Left renal pelvis (tissue), 4 donors: Measurements from ENCODE around the gene DLGAP1. TPM values are rescaled to one million over a fixed set of nuclear protein-coding genes. Genes with fewer than 3 reads are reported as not detected.

ENCODE experiments used
- DNase-seq, 4 donors: peaks; one replicate each; pipeline ENCODE4 v3.0.0-alpha.2; 2013; ENCODE audit warnings: low read depth in 4 of 4, low spot score in 3 of 4
- polyA plus RNA-seq, 4 donors: library from polyadenylated mRNA; unstranded; fragments of 120-200 nt; gene quantifications; one replicate each; pipeline ENCODE4 v1.2.1, GENCODE V29; 2013; ENCODE audit not compliant: insufficient read length in 4 of 4

Gene DLGAP1
- polyA plus RNA-seq, 4 donors = 4.1 to 6.8 (median 4.5) TPM

GRCh38 chr18:3675446-3675845, 779.7 kb downstream of the DLGAP1 start:
- DNase-seq = no peak

GRCh38 chr18:3671176-3671575, 783.9 kb downstream of the DLGAP1 start:
- DNase-seq = no peak

GRCh38 chr18:3669376-3669775, 785.7 kb downstream of the DLGAP1 start:
- DNase-seq = no peak

- DNase-seq = no peak
Measured at GRCh38 chr18:3667255-3668137, 787.6 kb downstream of the DLGAP1 start.

GRCh38 chr18:3666526-3667254, 788.4 kb downstream of the DLGAP1 start:
- DNase-seq = no peak

GRCh38 chr18:3665780-3666525, 789.2 kb downstream of the DLGAP1 start:
- DNase-seq = peak; percentile 75 to 82 (median 78)

- no peak for DNase-seq
Measured at GRCh38 chr18:3665204-3665603, 789.9 kb downstream of the DLGAP1 start.

- no peak for DNase-seq
Measured at GRCh38 chr18:3664563-3665178, 790.4 kb downstream of the DLGAP1 start.

- DNase-seq = no peak
Measured at GRCh38 chr18:3663870-3664512, 791.1 kb downstream of the DLGAP1 start.

GRCh38 chr18:3661989-3662388, 793.1 kb downstream of the DLGAP1 start:
- no peak for DNase-seq

GRCh38 chr18:3660739-3661515, 794.2 kb downstream of the DLGAP1 start:
- no peak for DNase-seq

GRCh38 chr18:3658529-3658928, 796.6 kb downstream of the DLGAP1 start:
- DNase-seq = no peak

- DNase-seq = no peak
Measured at GRCh38 chr18:3655254-3656050, 799.7 kb downstream of the DLGAP1 start.

GRCh38 chr18:3654442-3655253, 800.5 kb downstream of the DLGAP1 start:
- DNase-seq = no peak

GRCh38 chr18:3653851-3654441, 801.2 kb downstream of the DLGAP1 start:
- DNase-seq = no peak

- DNase-seq = no peak
Measured at GRCh38 chr18:3653263-3653850, 801.8 kb downstream of the DLGAP1 start.
